HG02642 (cell line): ENCODE measurements around the gene SOX4.
A peak's percentile ranks its signal among the peaks of the same experiment; 100 is the strongest.
"Not testable (repeated sequence)": the region's sequence is repeated elsewhere in the genome, so short reads cannot be mapped to it uniquely, and the experiment has no call there.

Experiments
- ATAC-seq: cut with Tn5 transposase; IDR thresholded peaks from one replicate; pipeline ENCODE4 v1.9.1; 2021; ENCODE audit warnings: mild to moderate bottlenecking; ENCODE audit not compliant: unreplicated experiment, poor library complexity

SOX4 gene

DNA sequence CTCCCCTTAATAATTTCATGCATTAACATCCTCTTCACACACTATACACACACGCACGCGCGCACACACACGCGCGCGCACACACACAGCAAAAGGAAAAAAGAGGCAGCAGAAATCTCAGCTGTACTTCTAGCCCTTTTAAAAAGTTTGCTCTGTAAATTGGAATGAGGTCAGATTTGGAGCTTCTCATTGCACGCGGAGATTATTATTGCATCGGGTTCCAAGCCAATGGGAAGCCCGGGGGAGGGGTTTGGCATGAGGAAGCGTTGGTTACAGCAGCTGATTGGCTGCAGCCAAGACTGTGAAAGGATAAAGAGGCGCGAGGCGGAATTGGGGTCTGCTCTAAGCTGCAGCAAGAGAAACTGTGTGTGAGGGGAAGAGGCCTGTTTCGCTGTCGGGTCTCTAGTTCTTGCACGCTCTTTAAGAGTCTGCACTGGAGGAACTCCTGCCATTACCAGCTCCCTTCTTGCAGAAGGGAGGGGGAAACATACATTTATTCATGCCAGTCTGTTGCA, at the start of gene SOX4:
TSS of gene SOX4 (plus strand) at position 340 of the 515 bp plus-strand sequence. CDS start 784 bp downstream, outside the sequence.
- peak; percentile 69 for ATAC-seq

DNA sequence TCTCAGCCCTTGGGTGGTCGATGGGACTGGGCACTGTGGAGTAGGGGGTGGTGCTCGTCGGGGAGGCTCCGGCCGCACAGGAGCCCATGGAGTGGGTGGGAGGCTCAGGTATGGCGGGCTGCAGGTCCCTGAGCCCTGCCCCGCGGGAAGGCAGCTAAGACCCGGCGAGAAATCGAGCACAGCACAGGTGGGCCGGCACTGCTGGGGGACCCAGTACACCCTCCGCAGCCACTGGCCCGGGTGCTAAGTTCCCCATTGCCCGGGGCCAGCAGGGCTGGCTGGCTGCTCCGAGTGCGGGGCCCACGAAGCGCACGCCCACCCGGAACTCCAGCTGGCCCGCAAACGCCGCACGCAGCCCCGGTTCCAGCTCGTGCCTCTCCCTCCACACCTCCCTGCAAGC, 41.3 kb upstream of the SOX4 start:
- ATAC-seq: not testable (repeated sequence)

DNA sequence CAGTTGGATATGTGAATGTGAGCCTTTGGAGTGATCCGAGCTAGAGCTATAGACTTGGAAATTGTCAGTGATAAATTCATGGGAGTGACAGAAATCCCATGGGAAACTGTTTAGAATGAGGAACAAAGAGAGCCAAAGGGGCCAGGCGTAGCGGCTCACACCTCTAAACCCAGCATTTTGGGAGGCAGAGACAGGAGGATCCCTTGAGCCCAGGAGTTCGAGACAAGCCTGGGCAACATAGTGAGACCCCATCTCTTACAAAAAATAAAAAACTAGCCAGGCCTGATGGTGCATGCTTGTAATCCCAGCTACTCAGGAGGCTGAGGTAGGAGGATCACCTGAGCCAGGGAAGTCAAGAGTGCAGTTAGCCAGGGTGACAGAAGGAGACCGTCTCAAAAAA, 39.3 kb upstream of the SOX4 start:
- ATAC-seq: no peak

DNA sequence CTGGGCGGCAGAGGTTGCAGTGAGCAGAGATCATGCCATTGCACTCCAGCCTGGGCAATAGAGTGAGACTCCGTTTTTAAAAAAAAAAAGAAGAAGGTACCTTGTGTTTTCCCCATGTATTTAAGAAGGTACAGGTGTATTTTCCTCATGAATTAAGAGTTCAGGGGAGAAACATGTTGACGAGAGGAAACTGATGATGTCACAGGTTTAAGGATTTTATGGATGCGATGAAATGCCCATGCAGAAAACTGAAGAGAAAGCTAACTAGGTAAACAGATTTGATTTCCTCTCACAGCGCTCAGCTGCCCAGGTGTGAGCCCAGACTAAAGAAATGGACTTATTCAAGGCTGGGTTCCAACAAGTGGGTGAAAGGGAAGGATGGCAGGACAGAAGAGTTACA, 38.4 kb upstream of the SOX4 start:
- ATAC-seq: no peak

DNA sequence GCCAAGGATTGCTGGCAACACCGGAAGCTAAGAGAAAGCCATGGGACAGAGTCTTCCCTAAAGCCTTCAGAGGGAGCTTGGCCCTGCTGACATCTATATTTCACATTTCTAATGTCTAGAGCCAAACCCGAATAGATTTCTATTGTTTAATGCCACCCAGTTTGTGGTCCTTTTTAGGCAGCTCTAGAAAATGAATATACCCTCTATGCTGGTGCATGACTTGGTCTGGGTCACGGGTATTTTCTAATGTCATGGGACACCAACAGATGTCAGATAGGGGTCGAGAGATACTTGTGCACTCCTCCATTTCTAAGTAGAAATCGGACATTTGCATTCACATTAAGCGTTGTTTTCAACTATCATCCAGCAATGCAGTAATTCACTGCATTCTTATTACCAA, 37.0 kb upstream of the SOX4 start:
- ATAC-seq: no peak

DNA sequence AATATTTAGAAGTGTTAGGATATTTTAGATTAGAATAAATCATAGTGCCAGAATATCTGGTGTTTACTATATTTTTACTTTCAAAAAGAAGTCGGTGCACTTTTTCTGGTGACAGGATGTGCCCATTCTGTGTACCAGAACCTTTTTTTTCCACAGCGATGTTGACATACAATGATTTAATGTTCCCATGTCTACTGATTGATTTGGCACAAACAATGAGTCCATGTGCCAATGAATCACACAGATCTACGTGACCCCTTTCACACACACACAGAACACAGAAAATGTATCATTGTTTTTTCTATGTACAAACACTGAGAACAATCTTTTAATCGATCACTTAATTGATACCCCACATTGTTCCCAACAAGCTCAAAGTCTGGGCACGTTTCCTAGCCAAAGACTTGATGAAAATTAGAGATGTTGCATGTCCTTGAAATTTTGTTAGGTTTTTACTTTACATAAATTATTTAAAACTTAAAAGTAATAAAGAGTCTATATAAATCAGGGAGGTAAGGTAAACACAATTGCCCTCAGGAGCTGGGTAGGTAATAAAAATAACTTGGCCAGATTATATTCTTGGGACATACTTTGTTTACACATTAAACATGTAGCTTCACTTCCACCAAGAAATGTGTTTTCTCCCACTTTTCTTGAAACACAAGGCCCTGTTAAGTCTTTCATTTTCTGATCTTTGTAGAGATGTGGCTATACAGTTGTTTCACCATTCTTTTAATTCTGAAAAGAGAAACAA, 36.4 kb upstream of the SOX4 start:
- ATAC-seq: no peak

DNA sequence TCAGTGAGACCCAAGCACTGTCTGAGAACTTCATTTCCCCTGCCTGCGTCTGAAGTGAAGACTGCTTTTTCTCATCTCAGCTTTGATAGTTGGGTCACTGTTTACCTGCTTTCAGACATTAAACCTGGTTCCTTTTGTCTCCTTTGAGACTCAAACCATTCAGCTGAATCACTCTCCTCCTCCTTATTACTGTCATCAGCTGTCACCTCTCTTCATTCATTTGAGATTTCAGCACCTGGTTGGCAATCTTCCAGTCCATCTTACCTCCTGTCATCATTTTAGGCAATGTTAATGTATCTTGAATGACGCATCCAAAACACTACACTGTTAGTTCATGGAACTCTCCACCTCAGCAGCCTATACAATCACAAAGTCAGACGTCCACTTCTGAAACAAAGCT, 34.3 kb upstream of the SOX4 start:
- no peak for ATAC-seq

DNA sequence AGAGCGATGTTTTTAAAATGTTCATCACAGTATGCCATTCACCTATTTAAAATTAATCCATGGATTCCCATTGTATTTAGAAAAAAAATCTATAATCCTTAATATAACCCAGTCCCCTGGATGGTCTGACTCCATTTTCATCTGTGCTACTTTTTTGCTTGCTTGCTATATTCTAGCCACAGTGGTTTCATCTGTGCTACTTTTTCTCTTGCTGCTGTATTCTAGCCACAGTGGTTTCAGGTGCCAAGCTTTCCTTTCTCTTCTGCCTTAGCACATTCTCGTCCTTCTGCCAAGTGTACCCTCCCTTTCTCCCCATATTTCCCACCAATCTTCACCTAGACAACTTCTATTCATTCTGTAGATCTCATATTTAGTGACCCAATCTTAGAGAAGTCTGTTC, 33.3 kb upstream of the SOX4 start:
- no peak for ATAC-seq

DNA sequence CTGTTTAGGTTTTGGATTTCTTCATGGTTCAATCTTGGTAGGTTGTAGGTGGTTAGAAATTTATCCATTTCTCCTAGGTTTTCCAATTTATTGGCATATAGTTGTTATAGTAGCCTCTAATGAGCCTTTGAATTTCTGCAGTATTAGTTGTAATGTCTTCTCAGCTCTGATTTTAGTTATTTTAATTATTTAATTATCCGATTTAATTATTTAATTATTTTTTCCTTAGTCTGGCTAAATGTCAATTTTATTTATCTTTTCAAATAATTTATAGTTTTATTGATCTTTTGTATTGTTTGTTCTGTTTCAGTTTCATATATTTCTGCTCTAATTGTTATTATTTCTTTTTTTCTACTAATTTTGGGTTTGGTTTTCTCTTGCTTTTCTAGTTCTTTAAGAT, 28.1 kb upstream of the SOX4 start:
- no peak for ATAC-seq

DNA sequence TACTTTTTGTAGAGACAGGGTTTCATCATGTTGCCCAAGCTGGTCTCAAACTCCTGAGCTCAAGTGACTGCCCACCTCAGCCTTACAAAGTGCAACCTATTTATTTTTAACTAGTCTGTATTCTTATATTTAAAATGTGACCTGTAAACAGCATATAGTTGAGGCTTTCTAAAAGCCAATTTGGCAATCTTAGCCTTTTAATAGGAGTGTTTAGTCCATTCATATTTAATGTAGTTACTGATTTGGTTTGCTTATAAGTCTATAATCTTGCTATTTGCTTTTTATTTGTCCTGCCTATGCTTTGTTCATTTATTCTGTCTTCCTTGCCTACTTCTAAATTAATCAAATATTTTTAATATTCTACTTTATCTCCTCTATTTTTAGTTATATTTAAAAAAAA, 15.0 kb upstream of the SOX4 start:
- ATAC-seq: no peak

DNA sequence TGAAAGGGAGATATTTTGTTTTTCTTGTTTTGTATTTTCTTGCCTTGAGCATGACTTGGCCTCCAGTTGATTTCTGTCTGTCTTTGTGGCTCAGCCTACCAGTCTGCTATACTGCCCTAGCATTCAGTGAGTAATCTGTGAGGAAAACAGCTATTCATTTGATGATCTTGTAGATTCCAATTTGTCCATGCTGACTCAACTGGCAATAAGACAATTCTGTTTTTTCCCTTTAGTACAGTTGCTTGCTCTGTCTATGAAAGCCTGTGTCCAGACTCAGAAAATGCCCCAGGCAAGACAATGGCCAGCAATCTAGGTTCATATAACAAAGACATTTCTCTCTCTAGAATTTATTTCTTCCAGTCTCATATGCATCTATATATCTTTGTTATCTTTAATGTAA, 10.9 kb upstream of the SOX4 start:
- ATAC-seq: no peak

DNA sequence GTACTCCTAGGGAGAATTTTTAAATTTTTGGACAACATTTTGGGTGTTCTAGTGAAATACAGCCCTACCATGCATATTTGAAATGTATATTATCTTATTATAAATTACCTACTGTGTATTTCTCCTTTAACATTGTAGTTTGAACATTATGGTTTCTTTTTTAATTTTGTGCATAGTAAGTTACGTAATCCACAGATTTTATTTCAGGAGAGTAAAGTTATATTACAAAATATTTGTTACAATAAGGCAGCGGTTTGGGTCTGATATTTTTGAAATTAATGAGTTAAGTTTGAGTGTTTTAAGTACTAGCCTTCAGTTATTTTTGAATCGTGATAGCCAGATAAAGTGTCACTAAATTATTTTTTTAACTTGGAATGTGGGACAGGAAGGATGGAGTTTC, 7.3 kb upstream of the SOX4 start:
- no peak for ATAC-seq

DNA sequence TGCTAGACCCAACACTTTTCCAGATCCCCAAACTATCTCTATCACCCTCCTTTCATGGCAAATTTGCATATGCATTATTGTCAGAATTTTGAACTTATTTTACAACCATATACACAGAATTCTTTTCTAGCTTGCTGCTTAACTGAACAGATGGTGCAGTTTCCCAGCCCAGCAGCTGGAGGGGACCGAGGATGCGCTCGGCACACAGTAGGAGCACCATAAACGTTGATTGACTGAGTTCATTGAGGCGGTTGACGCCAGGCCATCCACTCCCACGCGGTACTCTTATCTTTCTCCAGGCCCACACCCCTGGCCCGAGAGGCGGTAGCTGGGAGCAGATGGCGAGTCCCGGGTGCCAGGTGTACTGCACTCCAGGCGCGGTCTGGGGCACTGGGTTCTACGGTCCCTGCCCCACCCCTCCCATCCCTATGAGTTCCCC, 6.8 kb upstream of the SOX4 start:
- peak; percentile 15 for ATAC-seq

DNA sequence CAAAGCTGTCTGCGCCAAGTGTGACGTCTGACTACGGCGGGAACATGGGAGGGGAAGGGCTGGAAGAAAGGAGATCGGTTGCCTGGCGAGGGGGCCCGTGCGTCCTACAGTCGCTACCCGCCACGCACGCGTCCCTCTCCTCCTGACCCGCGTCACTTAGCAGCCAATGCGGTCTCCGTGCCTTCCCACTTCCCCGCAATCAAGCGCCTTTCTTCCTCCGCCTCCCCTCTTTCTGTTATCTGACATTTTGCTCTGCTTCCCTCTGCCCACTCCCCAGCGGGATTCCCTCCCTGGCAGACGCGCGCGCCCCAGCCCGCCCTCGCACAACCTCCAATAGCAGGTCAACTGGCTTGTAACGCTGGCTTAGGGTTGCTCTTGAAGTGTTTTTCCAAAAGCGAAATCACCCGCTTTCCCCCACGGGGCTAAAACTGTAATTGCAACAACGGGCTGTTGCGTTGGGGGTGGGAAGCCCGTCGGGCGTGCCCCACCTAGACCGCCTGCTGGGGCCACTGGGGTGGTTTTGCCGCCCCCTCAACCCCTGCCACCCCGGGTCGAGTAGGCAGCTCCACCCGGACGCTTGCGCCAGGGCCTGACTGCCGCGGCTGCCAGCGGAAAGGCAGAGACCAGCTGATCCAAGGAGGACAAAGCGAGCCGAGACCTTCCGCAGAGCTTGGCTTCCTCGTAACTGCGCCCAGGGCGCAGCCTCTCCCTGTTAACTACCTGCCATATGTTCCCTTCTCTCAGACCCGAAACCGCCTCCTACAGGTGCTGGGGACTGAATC, 6.2 kb upstream of the SOX4 start:
- peak; percentile 39 for ATAC-seq

DNA sequence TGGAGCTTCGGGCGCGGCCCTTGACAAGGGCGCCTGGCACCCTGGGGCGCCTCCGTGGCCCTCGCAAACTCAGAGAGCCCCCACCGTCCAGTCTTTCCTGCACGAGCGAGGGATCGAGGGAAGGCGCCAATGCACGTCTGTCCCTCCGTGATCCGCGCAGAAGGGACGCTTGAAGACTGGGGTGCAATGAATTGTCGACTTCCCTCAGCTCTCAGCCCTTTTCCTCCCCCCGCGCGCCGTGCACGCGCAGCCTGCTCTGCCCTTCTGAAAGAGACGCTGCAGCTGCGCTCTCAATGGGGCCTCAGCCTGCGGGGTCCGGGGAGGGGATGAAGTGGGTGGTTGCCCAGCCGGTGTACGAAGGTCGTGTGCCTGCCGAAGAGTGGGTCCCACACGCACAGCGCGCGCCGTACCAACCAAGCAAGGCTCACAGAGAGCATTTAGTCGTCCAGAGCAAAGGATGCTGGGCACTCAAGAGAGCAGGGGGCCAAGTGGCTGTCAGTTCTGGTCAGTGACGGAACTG, 5.5 kb upstream of the SOX4 start:
- peak; percentile 35 for ATAC-seq

DNA sequence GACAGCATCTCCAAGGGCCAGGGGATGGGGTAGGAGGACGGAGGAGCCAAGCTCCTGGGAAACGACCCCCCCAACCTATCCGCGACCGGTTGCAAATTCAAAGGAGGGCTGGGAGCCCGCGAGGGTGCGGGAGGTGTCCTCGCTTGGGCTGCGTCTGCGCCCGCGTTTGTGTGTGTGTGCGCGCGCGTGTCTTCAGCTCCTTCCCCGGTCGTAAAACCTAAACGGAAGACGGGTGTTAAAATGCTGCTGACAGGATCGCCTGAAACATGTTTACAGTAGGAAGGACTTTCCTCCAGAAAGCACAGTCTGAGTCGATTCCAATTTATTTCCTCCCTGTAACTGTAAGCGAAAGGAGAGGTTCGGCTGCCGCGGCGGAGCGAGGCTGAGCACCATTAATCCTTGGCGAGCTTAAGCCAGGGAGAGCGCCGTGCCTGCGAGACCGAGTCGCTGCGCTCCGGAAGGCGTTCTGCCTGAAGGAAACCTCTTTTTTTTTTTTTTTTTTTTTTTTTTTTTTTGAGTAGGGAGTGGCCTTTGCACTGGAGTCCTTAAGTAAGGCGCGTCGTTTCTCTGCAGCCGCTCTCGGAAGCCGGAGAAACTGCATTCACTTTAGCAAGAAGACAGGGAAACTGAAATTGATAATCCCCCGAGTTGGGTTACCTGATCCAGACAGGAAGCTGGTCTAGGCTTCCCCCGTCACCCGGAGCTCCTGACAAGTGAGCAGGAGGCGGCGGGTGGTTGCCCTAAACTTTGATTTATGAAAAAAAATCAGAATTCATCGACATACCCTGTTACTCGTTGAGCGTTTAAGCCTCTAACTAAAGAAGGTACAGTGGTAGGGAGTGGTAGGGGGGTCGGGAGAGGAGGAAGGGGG, 4.8 kb upstream of the SOX4 start:
- ATAC-seq: peak; percentile 34

DNA sequence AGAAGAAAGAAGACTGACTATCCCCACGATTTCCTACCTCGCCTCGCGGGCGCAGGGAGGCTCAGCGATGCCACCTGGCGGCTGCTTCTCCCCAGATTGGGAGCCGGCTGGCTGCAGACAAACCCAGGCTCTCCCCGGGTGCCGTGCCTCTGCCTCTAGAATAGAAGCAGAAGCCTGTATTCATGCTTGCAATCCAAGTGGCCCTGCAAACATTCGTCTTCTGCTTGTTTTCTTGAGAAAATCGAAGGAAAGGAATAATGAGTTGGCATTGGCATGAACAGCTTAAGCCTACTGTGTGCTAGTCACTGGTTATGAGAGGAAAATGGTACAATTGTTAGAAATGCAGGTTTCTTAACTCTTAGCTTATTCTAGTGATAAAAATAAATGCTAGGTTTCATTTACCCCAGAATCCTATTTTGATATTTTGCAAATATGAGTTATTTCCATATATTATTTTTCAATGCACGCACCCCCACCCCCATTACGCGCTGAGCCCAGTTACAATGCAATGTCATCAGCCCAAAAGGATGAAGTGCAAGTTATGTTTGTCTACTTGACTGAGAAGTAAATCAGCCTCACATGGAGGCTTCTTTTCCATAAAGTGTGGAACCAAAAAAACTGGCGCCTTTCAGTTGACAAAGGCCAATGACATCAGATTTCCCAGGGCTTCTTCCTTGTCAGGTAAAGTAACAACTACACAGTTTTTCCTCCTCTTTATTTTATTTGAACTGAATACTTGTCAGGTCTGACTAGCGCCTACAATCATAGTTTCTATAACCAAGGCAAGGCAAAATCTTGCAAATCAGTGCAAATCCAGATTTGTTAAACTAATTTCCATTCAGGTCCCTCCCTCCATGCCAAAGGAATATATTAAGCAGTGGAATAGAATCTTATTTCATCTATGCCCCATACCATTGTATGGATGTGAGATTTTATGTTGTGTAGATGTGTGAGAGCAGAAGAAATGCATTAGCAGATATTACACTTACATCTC, 3.9 kb upstream of the SOX4 start:
- peak; percentile 35 for ATAC-seq

DNA sequence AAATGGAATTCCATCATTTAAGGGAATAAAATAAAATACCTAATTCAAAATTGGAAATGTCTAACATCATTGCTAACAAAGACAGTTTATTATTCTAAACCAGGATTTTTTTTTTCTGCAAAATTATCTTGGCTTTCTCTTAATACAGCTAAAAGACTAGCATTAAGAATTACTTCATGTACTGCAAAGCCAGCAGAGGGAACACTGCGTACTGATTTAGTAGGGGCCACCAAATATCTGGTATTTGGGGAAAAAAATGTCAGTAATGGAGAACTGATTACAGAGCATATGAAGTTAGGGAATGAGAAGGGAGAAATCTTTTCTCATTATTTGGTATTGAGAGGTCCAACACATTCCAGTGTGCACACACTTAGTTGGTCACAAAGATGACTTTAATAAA, 3.2 kb upstream of the SOX4 start:
- no peak for ATAC-seq

DNA sequence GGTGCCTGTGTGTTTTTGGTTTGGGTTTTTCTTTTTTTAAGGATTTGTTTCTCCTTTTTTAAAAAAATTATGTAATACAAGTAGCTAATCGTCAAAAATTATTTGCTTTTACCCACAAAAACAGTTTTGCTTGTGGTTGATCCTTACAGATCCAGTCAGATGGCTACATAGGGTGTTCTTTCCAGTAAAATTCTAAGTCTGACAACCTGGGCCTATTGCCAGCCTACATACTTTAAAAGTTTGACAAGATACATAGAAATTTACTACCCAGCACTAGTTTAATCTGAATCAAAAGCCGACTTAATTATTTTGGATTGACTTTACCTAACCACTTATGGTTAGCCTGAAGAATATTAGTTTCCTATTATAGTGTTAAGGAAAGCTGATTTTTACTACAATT, 2.1 kb upstream of the SOX4 start:
- ATAC-seq: no peak
